ENCODE results near the gene SPTSSA.

SPTSSA gene

GRCh38 chr14:34501004-34501580 lies 39.1 kb upstream of the SPTSSA start:
- H3K4me3 ChIP-seq (ENCODE audit: low read depth, low read length), result no peak overlapping the region
- DNase-seq (ENCODE audit: low read depth), result no peak
- TF ChIP-seq, protein P1, sequence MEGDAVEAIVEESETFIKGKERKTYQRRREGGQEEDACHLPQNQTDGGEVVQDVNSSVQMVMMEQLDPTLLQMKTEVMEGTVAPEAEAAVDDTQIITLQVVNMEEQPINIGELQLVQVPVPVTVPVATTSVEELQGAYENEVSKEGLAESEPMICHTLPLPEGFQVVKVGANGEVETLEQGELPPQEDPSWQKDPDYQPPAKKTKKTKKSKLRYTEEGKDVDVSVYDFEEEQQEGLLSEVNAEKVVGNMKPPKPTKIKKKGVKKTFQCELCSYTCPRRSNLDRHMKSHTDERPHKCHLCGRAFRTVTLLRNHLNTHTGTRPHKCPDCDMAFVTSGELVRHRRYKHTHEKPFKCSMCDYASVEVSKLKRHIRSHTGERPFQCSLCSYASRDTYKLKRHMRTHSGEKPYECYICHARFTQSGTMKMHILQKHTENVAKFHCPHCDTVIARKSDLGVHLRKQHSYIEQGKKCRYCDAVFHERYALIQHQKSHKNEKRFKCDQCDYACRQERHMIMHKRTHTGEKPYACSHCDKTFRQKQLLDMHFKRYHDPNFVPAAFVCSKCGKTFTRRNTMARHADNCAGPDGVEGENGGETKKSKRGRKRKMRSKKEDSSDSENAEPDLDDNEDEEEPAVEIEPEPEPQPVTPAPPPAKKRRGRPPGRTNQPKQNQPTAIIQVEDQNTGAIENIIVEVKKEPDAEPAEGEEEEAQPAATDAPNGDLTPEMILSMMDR (IDR thresholded peaks at IDR 0.05; ENCODE audit: control insufficient read depth, extremely low read depth, insufficient read depth), result no peak

- peak; percentile 48 for DNase-seq (ENCODE audit: low read depth)
- H3K4me3 ChIP-seq (ENCODE audit: low read depth, low read length), result no peak overlapping the region
- TF ChIP-seq, protein P1 (IDR thresholded peaks at IDR 0.05; ENCODE audit: control insufficient read depth, extremely low read depth, insufficient read depth), result peak; percentile 93
These were observed 36.8 kb upstream of the SPTSSA start for GRCh38 chr14:34498684-34499412.

DNA sequence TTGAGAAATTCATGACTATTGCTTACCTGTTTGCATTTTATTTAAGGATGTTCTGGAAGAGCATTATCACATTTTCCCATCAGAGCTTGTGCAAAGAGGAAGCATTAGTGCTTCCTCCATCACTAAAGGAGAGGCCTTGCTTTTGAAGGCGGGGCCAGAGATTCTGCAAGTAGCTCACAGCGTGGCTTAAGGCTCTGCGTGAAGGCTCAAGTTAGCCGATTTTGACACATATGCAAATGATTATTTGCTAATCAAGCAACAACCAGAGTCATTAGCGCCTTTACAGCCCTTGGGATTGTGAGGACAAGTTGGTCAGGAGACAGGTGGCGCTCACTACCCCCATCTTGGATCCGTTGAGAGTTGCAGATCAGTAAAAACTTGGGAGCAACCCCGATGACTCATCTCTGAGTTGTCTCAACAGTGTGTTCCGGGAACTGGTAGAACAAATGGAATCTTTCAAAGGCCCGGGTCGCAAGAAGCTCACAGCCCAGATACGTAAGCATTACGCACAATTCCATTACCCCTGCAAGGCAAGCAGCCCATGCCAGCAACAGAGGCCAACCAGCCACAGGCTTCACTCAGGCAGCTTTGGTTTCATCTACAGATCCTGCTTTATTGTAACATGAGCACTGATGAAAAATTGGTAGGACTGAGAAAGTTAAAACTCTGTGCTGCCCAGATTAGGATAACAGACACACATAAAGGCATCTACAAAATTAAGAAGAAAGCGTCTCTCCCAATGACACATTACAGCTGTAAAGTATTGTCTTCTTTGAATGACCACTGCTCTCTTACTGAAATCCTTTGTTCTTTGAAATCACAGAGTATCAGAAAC lies 34.9 kb upstream of the SPTSSA start:
- TF ChIP-seq, protein P1 (IDR thresholded peaks at IDR 0.05; ENCODE audit: control insufficient read depth, extremely low read depth, insufficient read depth), result 0 out of 2 replicates have a peak, but pooled peaks have one; percentile 2
- no peak for DNase-seq (ENCODE audit: low read depth)
- H3K4me3 ChIP-seq (ENCODE audit: low read depth, low read length), result no peak overlapping the region

DNA sequence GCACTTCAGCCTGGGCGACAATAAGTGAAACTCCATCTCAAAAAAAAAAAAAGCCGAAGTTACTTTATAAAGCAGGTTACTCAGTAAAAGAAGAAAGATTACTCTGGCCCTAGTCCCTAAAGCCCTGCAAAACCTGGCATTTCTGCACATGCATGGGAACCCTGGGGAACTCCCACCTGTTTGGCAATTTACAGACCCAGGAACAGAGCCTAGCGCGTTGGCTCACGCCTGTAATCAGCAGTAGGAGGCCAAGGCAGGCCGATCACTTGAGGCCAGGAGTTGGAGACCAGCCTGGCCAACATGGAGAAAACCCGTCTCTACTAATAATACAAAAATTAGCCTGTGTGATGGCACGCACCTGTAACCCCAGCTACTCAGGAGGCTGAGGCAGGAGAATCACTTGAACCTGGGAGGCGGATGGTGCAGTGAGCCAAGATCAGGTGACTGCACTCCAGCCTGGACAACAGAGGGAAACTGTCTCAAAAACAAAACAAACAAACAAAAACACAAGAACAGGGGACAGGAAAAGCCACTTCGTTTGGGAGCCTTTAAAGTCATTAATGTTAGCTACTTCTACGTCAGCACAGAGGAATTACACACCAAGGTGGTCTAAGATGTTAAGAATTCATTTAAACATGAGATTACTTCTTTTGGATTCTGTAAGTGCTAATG lies 34.1 kb upstream of the SPTSSA start:
- TF ChIP-seq, protein P1 (IDR thresholded peaks at IDR 0.05; ENCODE audit: control insufficient read depth, extremely low read depth, insufficient read depth), result no peak
- DNase-seq (ENCODE audit: low read depth), result no peak
- H3K4me3 ChIP-seq (ENCODE audit: low read depth, low read length), result no peak overlapping the region

DNA sequence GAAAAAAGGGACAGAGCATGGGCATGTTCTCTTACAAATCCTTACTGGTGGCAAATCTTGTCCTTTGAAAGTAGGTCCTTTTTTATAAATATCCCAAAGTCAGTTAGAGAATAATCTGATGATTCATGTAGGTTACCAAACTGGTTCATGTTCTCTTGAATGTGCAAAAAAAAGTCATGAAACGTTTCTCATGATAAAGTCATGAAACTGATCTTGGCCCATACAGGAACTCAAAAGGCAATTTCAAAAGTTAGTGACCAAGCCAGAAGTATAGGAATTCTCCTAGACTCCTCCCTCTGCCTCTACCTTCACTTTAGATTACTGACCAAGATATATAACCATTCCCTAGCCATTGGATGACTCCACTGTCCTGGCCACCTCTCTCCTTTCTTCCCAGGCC lies 27.3 kb upstream of the SPTSSA start:
- TF ChIP-seq, protein P1 (IDR thresholded peaks at IDR 0.05; ENCODE audit: control insufficient read depth, extremely low read depth, insufficient read depth), result no peak
- DNase-seq (ENCODE audit: low read depth), result no peak
- H3K4me3 ChIP-seq (ENCODE audit: low read depth, low read length), result no peak overlapping the region

- TF ChIP-seq, protein P1 (IDR thresholded peaks at IDR 0.05; ENCODE audit: control insufficient read depth, extremely low read depth, insufficient read depth), result no peak
- DNase-seq (ENCODE audit: low read depth), result no peak
- H3K4me3 ChIP-seq (ENCODE audit: low read depth, low read length), result no peak overlapping the region
These were observed 26.5 kb upstream of the SPTSSA start for GRCh38 chr14:34488528-34488927.

All from LNCaP clone FGC (cell line).